Mesothelial cell of epicardium (in vitro differentiated cells): ENCODE measurements around the gene POLE. TPM values are rescaled to one million over a fixed set of nuclear protein-coding genes. Genes with fewer than 3 reads are reported as not detected.

ENCODE experiments used
- DNase-seq, 2 experiments: peaks; one replicate each; pipeline ENCODE4 v3.0.0; 2021; ENCODE audit warnings: low spot score in 2 of 2; ENCODE audit not compliant: unreplicated experiment in 2 of 2
- H3K27ac Mint-ChIP-seq: 2 replicates; pipeline ENCODE4 v1.8.0; 2021; ENCODE audit warnings: mixed read lengths
- H3K27me3 Mint-ChIP-seq: 2 replicates; pipeline ENCODE4 v1.8.0; 2021; ENCODE audit warnings: low read depth, mixed read lengths
- H3K36me3 Mint-ChIP-seq: 2 replicates; pipeline ENCODE4 v1.8.0; 2021; ENCODE audit warnings: mixed read lengths
- H3K4me1 Mint-ChIP-seq: 2 replicates; pipeline ENCODE4 v1.8.0; 2021; ENCODE audit warnings: mixed read lengths
- H3K4me3 Mint-ChIP-seq: 2 replicates; pipeline ENCODE4 v1.8.0; 2021; ENCODE audit warnings: mild to moderate bottlenecking, moderate library complexity, mixed read lengths
- H3K9me3 Mint-ChIP-seq: 2 replicates; pipeline ENCODE4 v1.8.0; 2021; ENCODE audit warnings: mixed read lengths
- total RNA-seq: library from RNA; stranded (reverse); gene quantifications from 3 replicates; pipeline ENCODE4 v1.2.1, GENCODE V29; 2021
- TF ChIP-seq, protein P1 (sequence below): fragments of 200-600 bp; sonication (generic); IDR thresholded peaks from one replicate; pipeline ENCODE4 v1.5.0; 2021; ENCODE audit warnings: antibody characterized with exemption; ENCODE audit not compliant: unreplicated experiment

POLE gene
- total RNA-seq, 1 donor from 2014 or later: 124 TPM

DNA sequence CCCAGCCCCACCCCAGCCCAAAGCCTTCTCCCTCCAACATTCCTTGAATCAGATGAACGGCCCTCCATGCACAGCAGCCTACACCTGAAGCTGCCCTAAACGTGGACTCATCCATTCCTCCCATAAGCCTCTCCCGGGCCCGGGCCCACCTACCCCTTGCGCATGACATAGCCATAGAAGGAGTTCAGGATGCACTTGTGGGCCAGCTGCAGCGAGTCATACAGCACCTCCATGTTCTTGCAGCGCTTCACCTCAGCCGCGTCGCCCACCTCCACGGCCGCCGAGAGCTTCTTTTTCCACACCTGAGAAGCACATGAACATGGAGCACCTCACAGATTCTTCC lies 22.0 kb downstream of the POLE start:
- Mint-ChIP-seq H3K4me1 (no peaks in the 10 kb centered on the region), H3K27ac (no peak overlapping the region), H3K27me3 (no peaks in the 10 kb centered on the region), H3K9me3 (no peaks in the 10 kb centered on the region), H3K4me3 (no peak overlapping the region), H3K36me3 (peaks cover 52% of the 10 kb centered on the region)
- DNase-seq: no peak
- TF ChIP-seq, protein P1, sequence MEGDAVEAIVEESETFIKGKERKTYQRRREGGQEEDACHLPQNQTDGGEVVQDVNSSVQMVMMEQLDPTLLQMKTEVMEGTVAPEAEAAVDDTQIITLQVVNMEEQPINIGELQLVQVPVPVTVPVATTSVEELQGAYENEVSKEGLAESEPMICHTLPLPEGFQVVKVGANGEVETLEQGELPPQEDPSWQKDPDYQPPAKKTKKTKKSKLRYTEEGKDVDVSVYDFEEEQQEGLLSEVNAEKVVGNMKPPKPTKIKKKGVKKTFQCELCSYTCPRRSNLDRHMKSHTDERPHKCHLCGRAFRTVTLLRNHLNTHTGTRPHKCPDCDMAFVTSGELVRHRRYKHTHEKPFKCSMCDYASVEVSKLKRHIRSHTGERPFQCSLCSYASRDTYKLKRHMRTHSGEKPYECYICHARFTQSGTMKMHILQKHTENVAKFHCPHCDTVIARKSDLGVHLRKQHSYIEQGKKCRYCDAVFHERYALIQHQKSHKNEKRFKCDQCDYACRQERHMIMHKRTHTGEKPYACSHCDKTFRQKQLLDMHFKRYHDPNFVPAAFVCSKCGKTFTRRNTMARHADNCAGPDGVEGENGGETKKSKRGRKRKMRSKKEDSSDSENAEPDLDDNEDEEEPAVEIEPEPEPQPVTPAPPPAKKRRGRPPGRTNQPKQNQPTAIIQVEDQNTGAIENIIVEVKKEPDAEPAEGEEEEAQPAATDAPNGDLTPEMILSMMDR: no peak

DNA sequence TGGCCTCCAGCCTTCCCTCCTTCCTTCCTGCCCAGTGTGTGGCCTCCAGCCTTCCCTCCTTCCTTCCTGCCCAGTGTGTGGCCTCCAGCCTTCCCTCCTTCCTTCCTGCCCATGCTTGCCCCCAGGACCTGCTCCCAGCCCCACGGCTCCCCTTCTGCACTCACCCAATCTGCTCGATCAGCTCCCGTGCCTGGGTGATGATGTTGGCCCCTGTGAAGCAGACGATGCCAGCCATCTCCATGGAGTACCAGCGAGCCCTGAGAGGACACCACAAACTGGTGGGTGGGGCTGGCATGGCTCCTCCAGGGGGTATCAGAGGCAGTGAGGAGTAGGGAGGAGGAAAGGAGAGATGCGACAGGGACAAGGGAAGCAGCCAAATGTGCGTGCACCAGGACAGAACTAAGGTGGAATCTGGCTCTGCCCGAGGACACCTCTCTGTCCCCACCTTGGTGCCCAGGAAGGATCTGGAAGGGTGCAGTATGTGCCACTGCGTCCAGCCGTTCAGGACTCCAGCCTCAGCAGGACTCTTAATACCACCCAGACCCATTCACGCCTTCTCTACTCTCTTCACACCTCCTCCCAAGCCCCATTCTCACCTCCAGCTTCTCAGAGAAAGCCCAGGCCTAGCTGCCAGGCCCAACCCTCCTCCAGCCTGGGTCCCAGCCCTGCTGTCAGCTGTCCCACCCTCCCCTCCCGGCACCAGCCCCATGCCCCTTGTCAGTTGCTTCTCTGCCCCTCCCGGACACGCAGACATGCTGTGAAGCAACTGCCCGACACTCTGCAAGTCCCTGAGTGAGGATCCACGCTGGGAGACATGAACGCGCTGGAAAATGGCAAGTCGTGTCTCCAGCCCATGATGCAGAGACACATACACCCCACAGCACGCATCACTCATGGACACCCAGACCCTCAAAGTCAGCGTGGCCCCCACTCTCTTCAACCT lies 22.7 kb downstream of the POLE start:
- no peaks in the 10 kb centered on the region for H3K9me3 Mint-ChIP-seq
- no peaks in the 10 kb centered on the region for H3K27me3 Mint-ChIP-seq
- H3K27ac Mint-ChIP-seq: no peak overlapping the region
- DNase-seq: no peak
- no peaks in the 10 kb centered on the region for H3K4me1 Mint-ChIP-seq
- H3K4me3 Mint-ChIP-seq: no peak overlapping the region
- peaks cover 50% of the 10 kb centered on the region for H3K36me3 Mint-ChIP-seq
- TF ChIP-seq, protein P1: no peak

DNA sequence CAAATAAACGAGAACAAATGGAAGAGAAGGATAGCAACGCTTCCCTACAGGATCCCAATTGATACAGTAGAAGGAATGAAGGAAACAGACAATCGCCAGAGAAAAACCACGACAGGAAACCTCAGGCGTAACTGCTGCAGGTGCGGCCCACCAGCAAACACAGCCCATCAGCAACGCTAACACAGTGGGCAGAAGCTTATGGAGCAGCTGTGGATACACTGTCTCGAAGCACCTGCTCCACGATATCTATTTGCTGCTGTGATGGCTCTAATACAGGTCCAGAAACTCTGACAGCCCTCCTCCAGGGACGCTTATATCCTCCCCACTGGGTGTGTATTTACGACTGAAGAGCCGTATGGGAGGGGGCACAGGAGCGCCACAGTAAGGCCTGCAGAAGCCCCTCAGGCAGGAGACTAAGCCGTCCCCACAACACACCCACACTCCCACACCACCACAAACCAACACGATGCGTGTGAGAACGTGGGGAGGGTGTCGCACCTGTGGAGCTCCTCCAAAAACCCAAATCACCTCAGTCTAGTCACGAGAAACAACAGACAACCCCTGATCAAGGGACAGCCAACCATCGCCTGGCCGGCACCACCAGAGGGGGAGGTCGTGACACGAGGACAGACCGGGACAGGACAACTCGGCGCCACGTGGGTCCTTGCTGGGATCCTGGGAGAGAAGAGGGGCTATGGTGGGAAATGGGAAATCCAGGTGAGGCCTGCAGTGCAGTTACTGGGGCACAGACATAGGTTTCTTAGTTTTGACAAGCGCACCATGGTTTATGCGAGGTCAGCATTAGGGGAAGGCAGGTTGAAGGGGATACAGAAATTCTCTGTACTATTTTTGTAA lies 24.0 kb downstream of the POLE start:
- Mint-ChIP-seq H3K27me3 (no peaks in the 10 kb centered on the region), H3K27ac (no peak overlapping the region), H3K4me1 (no peaks in the 10 kb centered on the region), H3K36me3 (peaks cover 48% of the 10 kb centered on the region), H3K4me3 (no peak overlapping the region), H3K9me3 (no peaks in the 10 kb centered on the region)
- DNase-seq: no peak
- TF ChIP-seq, protein P1: no peak

DNA sequence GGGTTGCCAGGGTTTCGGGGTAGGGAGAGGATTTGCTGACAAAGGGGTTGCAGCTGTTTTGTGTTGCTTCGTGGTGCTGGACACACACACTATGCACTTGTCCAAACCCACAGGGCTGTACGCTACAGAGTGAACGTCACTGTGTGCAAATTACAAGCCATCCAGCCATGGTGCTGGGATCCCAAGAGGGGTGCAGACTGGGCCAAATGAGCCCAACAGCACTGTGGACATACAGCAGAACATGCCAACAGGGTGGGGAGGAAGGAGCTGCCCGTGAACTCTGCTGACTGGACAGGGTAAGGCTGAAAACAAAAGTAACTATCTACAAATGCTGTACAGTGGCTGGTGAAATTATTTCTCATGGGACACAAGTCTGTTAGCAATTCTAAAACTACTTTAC lies 25.2 kb downstream of the POLE start:
- H3K36me3 Mint-ChIP-seq: peaks cover 54% of the 10 kb centered on the region
- no peaks in the 10 kb centered on the region for H3K9me3 Mint-ChIP-seq
- H3K27me3 Mint-ChIP-seq: no peaks in the 10 kb centered on the region
- H3K4me3 Mint-ChIP-seq: no peak overlapping the region
- no peak overlapping the region for H3K27ac Mint-ChIP-seq
- TF ChIP-seq, protein P1: no peak
- DNase-seq: no peak
- no peaks in the 10 kb centered on the region for H3K4me1 Mint-ChIP-seq

DNA sequence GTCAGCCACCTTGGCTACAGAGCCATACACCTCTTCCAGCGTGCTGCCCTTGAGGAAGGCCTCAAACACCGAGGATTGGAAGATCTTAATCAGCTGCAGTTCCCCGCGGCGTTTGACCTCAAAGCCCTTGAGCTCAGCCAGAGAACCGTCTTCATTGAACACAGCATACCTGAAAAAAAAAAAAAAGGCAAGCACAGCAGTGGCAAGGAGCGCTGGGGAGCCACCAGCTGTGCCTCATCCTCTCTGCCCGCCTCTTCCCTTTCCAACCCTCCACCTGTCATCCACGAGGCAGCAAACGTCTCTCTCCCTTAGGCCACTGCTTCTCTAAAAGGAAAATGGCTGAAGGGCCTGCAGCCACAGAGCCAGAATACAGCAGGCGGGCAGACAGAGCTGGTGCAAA lies 26.1 kb downstream of the POLE start:
- TF ChIP-seq, protein P1: no peak
- no peak overlapping the region for H3K27ac Mint-ChIP-seq
- no peaks in the 10 kb centered on the region for H3K27me3 Mint-ChIP-seq
- peaks cover 50% of the 10 kb centered on the region for H3K36me3 Mint-ChIP-seq
- no peaks in the 10 kb centered on the region for H3K9me3 Mint-ChIP-seq
- no peak for DNase-seq
- no peaks in the 10 kb centered on the region for H3K4me1 Mint-ChIP-seq
- no peak overlapping the region for H3K4me3 Mint-ChIP-seq
